ENCODE results near the gene SP140L.

DNA sequence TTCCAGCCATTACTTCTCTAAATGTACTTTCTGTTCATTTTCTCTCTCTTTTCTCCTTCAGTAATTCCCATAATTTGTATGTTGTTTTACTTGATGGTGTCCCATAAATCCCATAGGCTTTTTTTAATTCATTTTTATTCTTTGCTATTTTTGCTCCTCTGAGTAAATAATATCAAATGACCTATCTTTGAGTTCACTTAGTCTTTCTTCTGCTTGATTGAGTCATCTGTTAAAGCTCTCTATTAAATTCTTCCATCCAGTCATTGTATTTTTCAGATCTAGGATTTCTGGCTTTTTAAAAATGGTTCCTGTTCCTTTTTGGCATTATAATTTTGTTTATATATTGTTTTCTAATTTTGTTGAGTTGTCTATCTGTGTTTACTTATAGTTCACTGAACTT is 102.5 kb downstream of the SP140L start:
- TF ChIP-seq, protein P1, sequence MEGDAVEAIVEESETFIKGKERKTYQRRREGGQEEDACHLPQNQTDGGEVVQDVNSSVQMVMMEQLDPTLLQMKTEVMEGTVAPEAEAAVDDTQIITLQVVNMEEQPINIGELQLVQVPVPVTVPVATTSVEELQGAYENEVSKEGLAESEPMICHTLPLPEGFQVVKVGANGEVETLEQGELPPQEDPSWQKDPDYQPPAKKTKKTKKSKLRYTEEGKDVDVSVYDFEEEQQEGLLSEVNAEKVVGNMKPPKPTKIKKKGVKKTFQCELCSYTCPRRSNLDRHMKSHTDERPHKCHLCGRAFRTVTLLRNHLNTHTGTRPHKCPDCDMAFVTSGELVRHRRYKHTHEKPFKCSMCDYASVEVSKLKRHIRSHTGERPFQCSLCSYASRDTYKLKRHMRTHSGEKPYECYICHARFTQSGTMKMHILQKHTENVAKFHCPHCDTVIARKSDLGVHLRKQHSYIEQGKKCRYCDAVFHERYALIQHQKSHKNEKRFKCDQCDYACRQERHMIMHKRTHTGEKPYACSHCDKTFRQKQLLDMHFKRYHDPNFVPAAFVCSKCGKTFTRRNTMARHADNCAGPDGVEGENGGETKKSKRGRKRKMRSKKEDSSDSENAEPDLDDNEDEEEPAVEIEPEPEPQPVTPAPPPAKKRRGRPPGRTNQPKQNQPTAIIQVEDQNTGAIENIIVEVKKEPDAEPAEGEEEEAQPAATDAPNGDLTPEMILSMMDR (IDR thresholded peaks at IDR 0.05; ENCODE audit: insufficient read depth, low read depth, low read length): no peak
- no peak for TF ChIP-seq EZH2 (IDR thresholded peaks at IDR 0.05; ENCODE audit: insufficient read depth, low read length)
